ENCODE measurements around the gene TRAM2.

GRCh38 chr6:52598824-52599190 is 21.9 kb upstream of the TRAM2 start:
- TF ChIP-seq POLR2A (IDR thresholded peaks at IDR 0.05; ENCODE audit: low read depth), result no peak
- TF ChIP-seq, protein P1, sequence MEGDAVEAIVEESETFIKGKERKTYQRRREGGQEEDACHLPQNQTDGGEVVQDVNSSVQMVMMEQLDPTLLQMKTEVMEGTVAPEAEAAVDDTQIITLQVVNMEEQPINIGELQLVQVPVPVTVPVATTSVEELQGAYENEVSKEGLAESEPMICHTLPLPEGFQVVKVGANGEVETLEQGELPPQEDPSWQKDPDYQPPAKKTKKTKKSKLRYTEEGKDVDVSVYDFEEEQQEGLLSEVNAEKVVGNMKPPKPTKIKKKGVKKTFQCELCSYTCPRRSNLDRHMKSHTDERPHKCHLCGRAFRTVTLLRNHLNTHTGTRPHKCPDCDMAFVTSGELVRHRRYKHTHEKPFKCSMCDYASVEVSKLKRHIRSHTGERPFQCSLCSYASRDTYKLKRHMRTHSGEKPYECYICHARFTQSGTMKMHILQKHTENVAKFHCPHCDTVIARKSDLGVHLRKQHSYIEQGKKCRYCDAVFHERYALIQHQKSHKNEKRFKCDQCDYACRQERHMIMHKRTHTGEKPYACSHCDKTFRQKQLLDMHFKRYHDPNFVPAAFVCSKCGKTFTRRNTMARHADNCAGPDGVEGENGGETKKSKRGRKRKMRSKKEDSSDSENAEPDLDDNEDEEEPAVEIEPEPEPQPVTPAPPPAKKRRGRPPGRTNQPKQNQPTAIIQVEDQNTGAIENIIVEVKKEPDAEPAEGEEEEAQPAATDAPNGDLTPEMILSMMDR (IDR thresholded peaks at IDR 0.05), result no peak
